Measurements from ENCODE around the gene TMEM123. TPM values are rescaled to one million over a fixed set of nuclear protein-coding genes. Genes with fewer than 3 reads are reported as not detected.

TMEM123 gene
- total and polyA plus RNA-seq, 2 of the 8 experiments (the other 6 are each of a cell fraction or from before 2014, with no cell fraction given): 75.5 to 80.1 TPM

GRCh38 chr11:102500829-102501228 is 48.3 kb upstream of the TMEM123 start:
- ChIA-PET POLR2A (ENCODE audit: partially characterized antibody) (no interaction called here), CTCF (ENCODE audit: partially characterized antibody) (interaction anchor here (1.0 to 2.8 kb wide), 4 partner anchors 11 to 206 kb away, joined by 3 to 9 read pairs (median 6); no protein-coding TSS in a partner anchor)
- no peak overlapping the region for H4K5ac ChIP-seq (ENCODE audit: insufficient read length, low read depth, low read length)
- H3K36me3 ChIP-seq (ENCODE audit: control insufficient read depth in 2 of 4, insufficient read depth in 4 of 4, low read length in 3 of 4): no peaks in the 10 kb centered on the region
- no peaks in the 10 kb centered on the region for H3K79me1 ChIP-seq (ENCODE audit: low read depth, low read length)
- DNase-seq (ENCODE audit: low read depth in 1 of 2, low spot score in 2 of 2) (no peak), FAIRE-seq (no peak)
- no peak overlapping the region for H2AK5ac ChIP-seq (ENCODE audit: low read depth, low read length)
- no peaks in the 10 kb centered on the region for H4K20me1 ChIP-seq (replicated peaks in 1 of 2; ENCODE audit: control insufficient read depth in 1 of 2, insufficient read depth in 2 of 2, low read length in 2 of 2)
- H2BK120ac ChIP-seq (replicated peaks; ENCODE audit: low read depth, low read length): no peak overlapping the region
- H3K4me1 ChIP-seq (replicated peaks in 1 of 4; ENCODE audit: control insufficient read depth in 3 of 4, insufficient read depth in 4 of 4, low read length in 3 of 4): peaks cover 0 to 2% (median 0%) of the 10 kb centered on the region in 4 experiments; a peak in 1 of 7 replicates
- no peaks in the 10 kb centered on the region for H3K79me2 ChIP-seq (ENCODE audit: control insufficient read depth in 1 of 2, insufficient read depth in 2 of 2, low read length in 2 of 2)
- no peak overlapping the region for H2BK5ac ChIP-seq (ENCODE audit: low read depth, low read length)
- H3K27ac ChIP-seq (ENCODE audit: low read depth, low read length): no peak overlapping the region
- no peak overlapping the region for H2BK15ac ChIP-seq (ENCODE audit: low read length)
- H2BK20ac ChIP-seq (ENCODE audit: low read length): no peak overlapping the region
- no peak overlapping the region for H3K18ac ChIP-seq (ENCODE audit: extremely low read depth, low read length)
- H3K23me2 ChIP-seq (ENCODE audit: low read depth, low read length): no peaks in the 10 kb centered on the region
- no peak overlapping the region for H3K4ac ChIP-seq (replicated peaks; ENCODE audit: insufficient read length, low read depth, low read length)
- no peak overlapping the region for H2AFZ ChIP-seq (ENCODE audit: low read length)
- no peak overlapping the region for H3K23ac ChIP-seq (ENCODE audit: insufficient read length)
- H3K4me2 ChIP-seq (ENCODE audit: insufficient read depth in 1 of 2, low read depth in 2 of 2, low read length in 2 of 2): no peak overlapping the region
- WGBS, 2 experiments (ENCODE audit: extremely low coverage in 1 of 2, insufficient coverage in 1 of 2, insufficient read length in 1 of 2, insufficient replicate concordance in 2 of 2, low coverage in 1 of 2, low lambda C conversion rate in 2 of 2, missing lambda C conversion rate in 1 of 2): 98% methylated on average over 2 of the region's 2 CpGs; no CpG with 5 or more reads in 1 of the 2 experiments
- H3K9me3 ChIP-seq (ENCODE audit: insufficient read depth in 2 of 2, low read depth in 1 of 2, low read length in 1 of 2): no peaks in the 10 kb centered on the region
- H3K9ac ChIP-seq (replicated peaks in 1 of 4; ENCODE audit: extremely low read depth in 1 of 4, low read depth in 3 of 4, low read length in 3 of 4): no peak overlapping the region
- H3K14ac ChIP-seq (ENCODE audit: insufficient read length): no peak overlapping the region
- no peak overlapping the region for H2BK12ac ChIP-seq (ENCODE audit: low read depth, low read length)
- no peak overlapping the region for H3K56ac ChIP-seq (replicated peaks; ENCODE audit: insufficient read length, low read depth, low read length)
- H3K4me3 ChIP-seq (ENCODE audit: extremely low read depth in 1 of 4, insufficient read depth in 2 of 4, low read depth in 3 of 4, low read length in 4 of 4): no peak overlapping the region
- TF ChIP-seq CBX8 (IDR thresholded peaks at IDR 0.05; ENCODE audit: borderline replicate concordance, low read depth, low read length): no peak
- no peak overlapping the region for H4K91ac ChIP-seq (replicated peaks; ENCODE audit: insufficient read length, low read length)
- H3K27me3 ChIP-seq (replicated peaks in 1 of 4; ENCODE audit: control insufficient read depth in 3 of 4, extremely low read depth in 1 of 4, insufficient read depth in 3 of 4, low read length in 3 of 4): no peaks in the 10 kb centered on the region
- H4K8ac ChIP-seq (ENCODE audit: extremely low read depth, insufficient read depth, low read length): no peak overlapping the region
